ENCODE data around the gene RBM38.

DNA sequence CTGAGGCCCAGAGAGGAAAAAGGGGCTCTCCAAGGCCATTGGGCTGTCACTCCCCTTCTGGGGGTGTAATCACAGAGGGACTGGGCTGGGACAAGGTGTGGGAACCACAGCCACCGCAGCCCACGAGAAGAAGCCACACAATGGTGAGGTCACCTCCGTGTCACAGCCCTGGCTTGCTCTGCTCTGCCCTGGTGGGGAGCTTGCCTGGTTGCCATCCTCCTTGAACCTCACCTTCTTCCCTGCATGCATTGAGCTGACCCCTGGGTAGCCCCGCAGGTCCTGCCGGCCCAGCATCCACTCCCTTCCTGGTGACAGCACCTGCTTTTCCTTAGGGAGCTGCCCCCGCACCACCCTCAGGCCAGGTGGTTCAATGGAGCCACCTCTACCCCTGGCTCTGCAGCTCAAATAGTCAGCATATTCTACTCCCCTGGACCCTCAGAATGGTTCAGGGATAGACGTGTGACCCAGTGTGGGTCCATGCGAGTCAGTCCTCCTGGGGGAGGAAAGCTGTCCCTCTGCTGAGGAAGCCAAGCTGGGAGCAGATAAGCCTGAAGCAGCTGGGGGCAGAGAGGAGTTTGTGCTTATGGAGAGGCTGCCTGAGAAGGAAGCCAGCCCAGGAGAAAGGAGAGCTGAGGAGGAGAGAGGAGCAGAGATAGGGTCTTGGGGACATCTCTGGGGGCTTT, 21.3 kb downstream of the RBM38 start:
- TF ChIP-seq, protein P1, sequence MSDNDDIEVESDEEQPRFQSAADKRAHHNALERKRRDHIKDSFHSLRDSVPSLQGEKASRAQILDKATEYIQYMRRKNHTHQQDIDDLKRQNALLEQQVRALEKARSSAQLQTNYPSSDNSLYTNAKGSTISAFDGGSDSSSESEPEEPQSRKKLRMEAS (IDR thresholded peaks at IDR 0.05) = no peak
- TF ChIP-seq GATA3 (IDR thresholded peaks at IDR 0.05; ENCODE audit: borderline replicate concordance) = no peak
